ENCODE measurements around the gene LHFPL2.

LHFPL2 gene

GRCh38 chr5:78570646-78571045 lies 77.9 kb downstream of the LHFPL2 start:
- no peak for DNase-seq (ENCODE audit: low read depth in 4 of 4, low spot score in 1 of 4)

DNA sequence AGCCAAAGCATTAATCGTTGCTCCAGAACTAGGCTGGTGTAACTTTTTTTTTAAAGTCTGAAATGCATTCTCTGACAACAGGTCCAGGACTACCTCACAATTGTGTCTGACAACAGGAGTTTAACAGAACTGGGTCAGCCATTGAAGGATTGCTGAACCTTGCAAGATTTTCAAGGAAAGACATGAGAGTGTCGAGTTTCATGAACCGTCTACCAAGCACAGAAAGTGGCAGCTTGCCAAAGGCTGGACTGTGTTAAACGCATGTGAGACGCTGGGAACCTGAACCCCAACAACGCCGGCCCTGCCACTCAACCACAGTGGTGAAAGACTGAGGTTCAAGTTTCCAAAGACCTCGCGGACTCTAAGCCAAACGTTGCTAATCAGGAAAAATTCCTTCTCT lies 79.1 kb downstream of the LHFPL2 start:
- DNase-seq (ENCODE audit: low read depth in 4 of 4, low spot score in 1 of 4): no peak

DNA sequence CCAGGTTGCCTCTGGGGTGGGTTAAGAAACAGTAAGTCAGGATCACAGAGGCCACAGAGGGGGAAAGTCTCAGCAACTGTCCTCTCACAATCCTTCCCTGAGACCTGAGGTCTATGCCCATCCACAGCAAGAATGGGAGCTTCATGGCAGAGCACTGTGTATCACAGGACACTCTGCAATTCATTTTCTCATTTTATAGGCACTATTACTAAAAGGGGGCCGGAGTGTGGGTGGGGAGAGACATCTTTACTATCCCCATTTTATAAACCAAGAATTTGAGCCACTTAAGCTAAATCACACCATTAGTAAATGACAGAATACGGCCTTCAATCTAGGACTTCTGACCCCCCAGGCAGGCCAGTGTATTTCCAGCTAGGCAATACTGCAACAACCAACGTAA lies 79.9 kb downstream of the LHFPL2 start:
- no peak for DNase-seq (ENCODE audit: low read depth in 4 of 4, low spot score in 1 of 4)

- DNase-seq (ENCODE audit: low read depth in 4 of 4, low spot score in 1 of 4): no peak
These were observed 80.4 kb downstream of the LHFPL2 start for GRCh38 chr5:78568212-78568611.

DNA sequence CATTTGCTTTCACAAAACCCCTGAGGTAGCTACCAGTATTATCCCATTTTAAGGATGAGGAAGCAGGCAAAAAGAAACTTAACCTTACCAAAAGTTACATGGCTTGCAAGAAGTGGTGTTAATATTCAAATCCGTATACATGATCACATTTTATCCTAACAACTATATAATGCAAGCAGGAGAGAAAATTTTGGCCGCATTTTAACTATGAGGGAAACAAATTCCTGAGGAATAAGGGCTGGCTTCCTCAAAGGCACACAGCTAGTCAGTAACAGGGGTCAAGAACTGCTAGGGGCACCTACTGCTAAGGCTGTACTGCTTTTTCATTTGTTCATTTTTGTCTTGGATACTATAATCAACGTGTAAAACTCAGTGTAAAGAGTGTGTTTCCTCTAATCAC lies 81.0 kb downstream of the LHFPL2 start:
- DNase-seq (ENCODE audit: low read depth in 4 of 4, low spot score in 1 of 4): no peak

- no peak for DNase-seq (ENCODE audit: low read depth in 4 of 4, low spot score in 1 of 4)
These were observed 81.7 kb downstream of the LHFPL2 start for GRCh38 chr5:78566747-78567425.

- no peak for DNase-seq (ENCODE audit: low read depth in 4 of 4, low spot score in 1 of 4)
These were observed 83.2 kb downstream of the LHFPL2 start for GRCh38 chr5:78565395-78565794.

DNA sequence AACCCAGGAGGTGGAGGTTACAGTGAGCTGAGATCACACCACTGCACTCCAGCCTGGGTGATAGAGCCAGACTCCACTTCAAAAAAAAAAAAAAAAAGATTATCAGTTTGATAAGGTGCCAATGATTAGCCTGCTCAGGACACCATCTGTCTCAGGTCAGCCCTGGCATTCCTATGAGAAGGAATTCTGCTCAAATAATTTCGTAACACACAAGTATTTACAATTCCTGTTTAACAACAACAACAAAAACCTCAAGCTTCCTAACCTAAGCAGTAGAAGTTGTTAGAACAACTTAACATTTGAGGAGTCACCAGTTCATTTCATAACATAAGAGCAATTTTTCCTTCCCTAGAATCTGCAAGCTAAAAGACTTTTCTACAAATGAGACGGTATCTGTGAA lies 85.0 kb downstream of the LHFPL2 start:
- DNase-seq (ENCODE audit: low read depth in 4 of 4, low spot score in 1 of 4): no peak

DNA sequence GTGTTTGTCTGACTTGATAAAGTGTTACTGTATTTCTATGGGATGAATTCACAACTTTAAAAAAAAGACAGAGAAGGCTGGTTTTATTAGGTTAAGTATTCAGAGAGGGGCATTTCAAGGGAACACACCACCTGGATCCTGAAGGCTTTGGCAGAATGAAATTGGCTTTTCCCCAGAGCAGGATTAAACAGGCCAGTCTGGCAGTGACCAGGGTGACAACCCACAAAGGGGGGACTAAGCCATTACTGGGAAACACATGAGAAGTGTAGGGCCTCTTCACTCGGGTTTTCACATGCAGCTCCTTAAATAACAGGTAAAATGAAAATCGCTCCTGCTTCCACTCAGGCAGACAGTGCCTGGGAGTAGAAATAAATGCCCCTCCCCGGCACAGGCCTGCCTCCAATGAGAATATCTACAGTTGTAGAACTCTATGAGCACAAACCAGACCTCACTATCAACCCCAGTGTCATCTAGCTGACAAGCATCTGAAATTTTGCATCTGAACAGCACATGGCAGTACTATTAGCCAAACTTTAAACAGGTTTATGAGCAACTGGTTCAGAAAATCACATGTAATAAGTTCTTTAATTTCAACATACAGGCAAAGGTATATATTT lies 85.8 kb downstream of the LHFPL2 start:
- no peak for DNase-seq (ENCODE audit: low read depth in 4 of 4, low spot score in 1 of 4)

GRCh38 chr5:78562001-78562400 lies 86.6 kb downstream of the LHFPL2 start:
- no peak for DNase-seq (ENCODE audit: low read depth in 4 of 4, low spot score in 1 of 4)

- no peak for DNase-seq (ENCODE audit: low read depth in 4 of 4, low spot score in 1 of 4)
These were observed 87.3 kb downstream of the LHFPL2 start for GRCh38 chr5:78561261-78561660.

DNA sequence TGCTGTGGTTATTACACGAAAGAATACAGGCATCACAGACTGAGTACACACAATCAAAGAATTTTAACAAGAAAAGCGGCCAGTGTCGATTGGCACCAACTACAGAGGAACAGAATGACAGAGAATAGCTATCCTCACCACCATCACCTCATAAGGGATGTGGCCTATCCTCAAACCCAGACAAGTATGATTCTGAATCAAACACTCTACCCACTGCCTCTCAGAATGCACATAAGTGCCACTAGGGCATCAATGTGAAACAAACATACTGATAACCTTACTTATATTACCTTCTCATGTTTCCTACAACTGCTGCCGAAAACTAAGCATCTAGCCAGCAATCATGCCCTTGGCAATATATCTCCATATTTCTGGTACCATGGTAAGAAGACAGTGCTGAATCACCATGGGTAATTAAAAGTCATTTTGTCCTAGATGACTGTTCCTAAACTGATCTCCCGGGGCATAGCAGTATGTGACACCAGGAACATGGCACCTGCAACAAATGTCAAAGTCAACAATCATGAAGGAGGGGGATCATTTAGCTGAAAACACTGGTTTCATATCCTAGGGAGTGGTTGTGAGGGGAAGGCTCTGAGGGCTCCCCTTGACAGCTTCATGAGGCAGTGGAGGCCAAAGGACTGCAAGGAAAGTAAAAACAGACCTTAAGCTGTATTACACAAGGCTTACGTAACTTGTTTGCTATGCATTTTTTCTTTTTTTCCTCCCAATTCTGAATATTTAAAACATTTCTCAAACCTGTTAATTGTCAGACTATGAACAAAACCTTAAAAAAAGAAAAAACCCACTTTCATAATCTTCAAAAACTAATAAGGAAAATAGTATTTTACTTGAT lies 88.3 kb downstream of the LHFPL2 start:
- no peak for DNase-seq (ENCODE audit: low read depth in 4 of 4, low spot score in 1 of 4)

DNA sequence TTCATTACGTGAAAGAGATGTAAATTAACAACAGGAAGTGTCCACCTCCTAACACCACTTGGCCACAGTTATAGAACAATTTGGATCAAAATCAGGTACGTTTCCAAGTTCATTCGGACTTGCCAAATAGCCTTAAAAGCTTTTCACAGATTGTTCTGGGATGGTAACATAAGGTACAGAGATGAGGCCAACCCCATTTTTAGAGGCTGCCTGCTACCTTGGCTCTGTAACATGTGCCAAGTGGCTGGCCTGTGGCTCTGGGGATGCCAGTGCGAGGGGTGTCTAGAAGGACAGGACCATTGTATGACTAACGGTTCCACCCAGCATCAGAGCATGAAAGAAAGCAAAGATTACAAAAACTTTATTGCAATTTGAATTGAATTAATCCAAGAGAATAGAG lies 91.0 kb downstream of the LHFPL2 start:
- no peak for DNase-seq (ENCODE audit: low read depth in 4 of 4, low spot score in 1 of 4)

- no peak for DNase-seq (ENCODE audit: low read depth in 4 of 4, low spot score in 1 of 4)
These were observed 92.7 kb downstream of the LHFPL2 start for GRCh38 chr5:78555870-78556269.

DNA sequence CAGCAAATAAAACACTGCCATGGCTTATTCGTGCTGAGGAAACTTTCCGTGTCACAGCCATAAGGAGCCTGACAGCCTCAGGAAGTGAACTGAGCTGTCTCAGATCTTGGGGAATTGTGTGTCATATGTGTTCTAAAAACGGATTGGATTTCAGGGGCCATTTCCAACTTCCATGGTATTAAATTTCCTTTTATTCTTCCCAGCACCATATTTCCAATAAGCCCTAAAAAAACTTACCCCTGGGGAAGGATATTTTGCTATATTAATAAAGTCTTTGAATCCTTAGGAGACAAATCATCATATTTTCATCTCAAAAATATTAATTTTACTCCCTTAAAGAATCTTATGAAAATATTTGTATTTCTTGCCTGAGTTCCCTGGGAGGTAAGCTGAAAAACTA lies 93.9 kb downstream of the LHFPL2 start:
- no peak for DNase-seq (ENCODE audit: low read depth in 4 of 4, low spot score in 1 of 4)

- DNase-seq (ENCODE audit: low read depth in 4 of 4, low spot score in 1 of 4): no peak
These were observed 94.8 kb downstream of the LHFPL2 start for GRCh38 chr5:78553580-78554353.

GRCh38 chr5:78552729-78553342 lies 95.7 kb downstream of the LHFPL2 start:
- no peak for DNase-seq (ENCODE audit: low read depth in 4 of 4, low spot score in 1 of 4)

- no peak for DNase-seq (ENCODE audit: low read depth in 4 of 4, low spot score in 1 of 4)
These were observed 97.7 kb downstream of the LHFPL2 start for GRCh38 chr5:78550891-78551290.

GRCh38 chr5:78549043-78549442 lies 99.5 kb downstream of the LHFPL2 start:
- DNase-seq (ENCODE audit: low read depth in 4 of 4, low spot score in 1 of 4): no peak

DNA sequence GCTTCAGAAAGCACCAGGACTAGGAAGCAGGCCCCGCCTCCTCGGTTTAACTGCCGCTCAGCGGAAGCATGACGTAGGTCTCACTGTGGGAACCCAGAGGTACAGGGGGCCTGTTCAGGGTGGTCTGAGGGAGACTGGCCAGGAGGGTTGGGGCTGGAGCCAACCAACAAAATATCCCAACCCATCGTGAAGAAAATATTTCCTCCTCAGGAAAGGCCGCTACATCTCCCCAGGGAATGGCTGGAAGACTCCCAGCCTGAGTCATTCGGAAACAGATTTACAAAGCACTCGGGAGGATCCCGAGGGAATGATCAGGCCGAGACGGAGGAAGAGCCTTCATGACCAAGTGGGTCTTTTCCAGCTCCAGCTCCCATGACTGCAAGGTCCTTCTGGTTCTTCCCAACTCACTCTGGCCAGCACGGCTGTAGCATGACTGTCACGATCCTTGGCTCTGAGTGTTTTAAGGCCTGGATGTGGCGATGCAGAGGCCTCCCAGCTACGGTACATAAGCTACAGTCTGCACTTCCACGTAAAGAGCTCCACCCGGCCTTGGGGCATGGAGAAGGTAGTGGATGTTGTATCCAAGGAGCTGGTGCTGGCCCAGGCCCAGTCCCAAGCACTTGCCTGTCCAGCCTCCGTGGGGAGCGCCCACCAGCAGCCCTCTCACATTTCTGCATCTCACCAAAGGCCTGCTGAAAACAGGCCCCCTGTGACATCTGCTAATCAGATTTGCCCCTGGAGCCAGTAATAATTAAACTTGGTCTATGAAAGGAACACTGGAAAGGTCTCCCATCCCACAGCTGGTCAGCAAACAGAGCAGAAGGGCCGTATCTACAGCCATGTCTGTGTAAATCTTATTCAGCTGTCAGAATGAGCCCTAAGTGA lies 100.6 kb downstream of the LHFPL2 start:
- no peak for DNase-seq (ENCODE audit: low read depth in 4 of 4, low spot score in 1 of 4)
